MM.1S (cell line): ENCODE measurements around the gene SLC6A7.
"Not testable (repeated sequence)": the region's sequence is repeated elsewhere in the genome, so short reads cannot be mapped to it uniquely, and the experiment has no call there.

Experiments
- DNase-seq: peaks from one replicate; pipeline ENCODE4 v3.0.0-alpha.2; 2015
- H2AFZ ChIP-seq: fragments of 300-600 bp; sonication (generic); 2 replicates; pipeline ENCODE4 v1.6.0; 2016; ENCODE audit warnings: antibody characterized with exemption, low read length
- H3F3A ChIP-seq: fragments of 300-600 bp; sonication (generic); 2 replicates; pipeline ENCODE4 v1.6.1; 2016; ENCODE audit warnings: mild to moderate bottlenecking, antibody characterized with exemption, low read length, moderate library complexity, mixed read lengths; ENCODE audit not compliant: insufficient read depth
- H3K27ac ChIP-seq: fragments of 300-600 bp; sonication (generic); 2 replicates; pipeline ENCODE4 v1.5.1; 2016; ENCODE audit warnings: mild to moderate bottlenecking, low read length
- H3K27me3 ChIP-seq: fragments of 300-600 bp; sonication (generic); replicated peaks from 2 replicates; pipeline ENCODE4 v1.6.0; 2016; ENCODE audit warnings: low read length; ENCODE audit not compliant: insufficient read depth
- H3K36me3 ChIP-seq: fragments of 300-600 bp; sonication (generic); replicated peaks from 2 replicates; pipeline ENCODE4 v1.6.1; 2016; ENCODE audit warnings: mild to moderate bottlenecking, low read length, mixed read lengths; ENCODE audit not compliant: insufficient read depth
- H3K4me1 ChIP-seq: fragments of 300-600 bp; sonication (generic); 2 replicates; pipeline ENCODE4 v1.6.1; 2016; ENCODE audit warnings: low read length, mixed read lengths
- H3K4me2 ChIP-seq: fragments of 300-600 bp; sonication (generic); 2 replicates; pipeline ENCODE4 v1.6.0; 2016; ENCODE audit warnings: low read depth, low read length
- H3K4me3 ChIP-seq: fragments of 300-600 bp; sonication (generic); 2 replicates; pipeline ENCODE4 v1.5.1; 2016; ENCODE audit warnings: low read length, mixed read lengths
- H3K79me2 ChIP-seq: fragments of 300-600 bp; sonication (generic); 2 replicates; pipeline ENCODE4 v1.6.1; 2016; ENCODE audit warnings: mixed run types, low read length, mixed read lengths
- H3K9ac ChIP-seq: fragments of 300-600 bp; sonication (generic); 2 replicates; pipeline ENCODE4 v1.6.1; 2016; ENCODE audit warnings: low read length, mixed read lengths
- H3K9me2 ChIP-seq: fragments of 300-600 bp; sonication (generic); replicated peaks from 2 replicates; pipeline ENCODE4 v1.6.1; 2016; ENCODE audit warnings: mild to moderate bottlenecking, low read length, mixed read lengths; ENCODE audit not compliant: insufficient read depth
- H3K9me3 ChIP-seq: fragments of 300-600 bp; sonication (generic); replicated peaks from 2 replicates; pipeline ENCODE4 v1.6.1; 2016; ENCODE audit warnings: mild to moderate bottlenecking, low read length, mixed read lengths; ENCODE audit not compliant: insufficient read depth
- H4K20me1 ChIP-seq: fragments of 300-600 bp; sonication (generic); 2 replicates; pipeline ENCODE4 v1.6.1; 2016; ENCODE audit warnings: mild to moderate bottlenecking, low read length, moderate library complexity, mixed read lengths; ENCODE audit not compliant: insufficient read depth
- CTCF ChIP-seq: fragments of 300-600 bp; sonication (generic); IDR thresholded peaks from 2 replicates; pipeline ENCODE4 v1.5.1; 2016; ENCODE audit warnings: antibody characterized with exemption, low read length, mixed read lengths
- EZH2 ChIP-seq: fragments of 300-600 bp; sonication (generic); optimal IDR thresholded peaks from 2 replicates; pipeline ENCODE3; 2017; ENCODE audit warnings: low read depth, mild to moderate bottlenecking, antibody characterized with exemption, low read length, mixed read lengths
- EZH2phosphoT487 ChIP-seq: fragments of 300-600 bp; sonication (generic); IDR thresholded peaks from 2 replicates; pipeline ENCODE4 v1.6.1; 2018; ENCODE audit warnings: antibody characterized with exemption, low read length

SLC6A7 gene

GRCh38 chr5:150227036-150227435, 37.2 kb downstream of the SLC6A7 start:
- Histone ChIP-seq H3K9me3 (no peaks in the 10 kb centered on the region), H3K79me2 (no peaks in the 10 kb centered on the region), H3K27me3 (no peaks in the 10 kb centered on the region), H3K9ac (no peak overlapping the region), H3F3A (no peaks in the 10 kb centered on the region), H3K4me2 (no peak overlapping the region), H3K4me3 (no peak overlapping the region), H3K4me1 (no peaks in the 10 kb centered on the region), H3K27ac (no peak overlapping the region), H3K9me2 (no peaks in the 10 kb centered on the region), H2AFZ (no peak overlapping the region), H3K36me3 (no peaks in the 10 kb centered on the region), H4K20me1 (no peaks in the 10 kb centered on the region)
- TF ChIP-seq EZH2phosphoT487 (no peak), CTCF (no peak), EZH2 (no peak)
- DNase-seq: no peak

- Histone ChIP-seq H3F3A (no peaks in the 10 kb centered on the region), H3K4me3 (no peak overlapping the region), H2AFZ (no peak overlapping the region), H3K4me1 (no peaks in the 10 kb centered on the region), H3K36me3 (no peaks in the 10 kb centered on the region), H4K20me1 (no peaks in the 10 kb centered on the region), H3K79me2 (no peaks in the 10 kb centered on the region), H3K9ac (no peak overlapping the region), H3K4me2 (no peak overlapping the region), H3K9me3 (no peaks in the 10 kb centered on the region), H3K9me2 (no peaks in the 10 kb centered on the region), H3K27ac (no peak overlapping the region), H3K27me3 (no peaks in the 10 kb centered on the region)
- TF ChIP-seq EZH2: no peak
- TF ChIP-seq CTCF: no peak
- no peak for TF ChIP-seq EZH2phosphoT487
- no peak for DNase-seq
These were observed 37.9 kb downstream of the SLC6A7 start for GRCh38 chr5:150227606-150228273.

GRCh38 chr5:150229571-150229970, 39.7 kb downstream of the SLC6A7 start:
- H3K36me3 ChIP-seq: no peaks in the 10 kb centered on the region
- no peaks in the 10 kb centered on the region for H3K9me2 ChIP-seq
- H3K27me3 ChIP-seq: no peaks in the 10 kb centered on the region
- H3K27ac ChIP-seq: no peak overlapping the region
- H3K4me1 ChIP-seq: no peaks in the 10 kb centered on the region
- DNase-seq: no peak
- H3K4me3 ChIP-seq: no peak overlapping the region
- no peaks in the 10 kb centered on the region for H4K20me1 ChIP-seq
- no peak overlapping the region for H2AFZ ChIP-seq
- no peaks in the 10 kb centered on the region for H3K79me2 ChIP-seq
- no peaks in the 10 kb centered on the region for H3K9me3 ChIP-seq
- no peaks in the 10 kb centered on the region for H3F3A ChIP-seq
- no peak for TF ChIP-seq EZH2
- no peak for TF ChIP-seq EZH2phosphoT487
- no peak overlapping the region for H3K4me2 ChIP-seq
- no peak overlapping the region for H3K9ac ChIP-seq

- Histone ChIP-seq H3K9me3 (no peaks in the 10 kb centered on the region), H3K4me3 (no peak overlapping the region), H3K27ac (no peak overlapping the region), H3K9ac (no peak overlapping the region), H3K4me1 (no peaks in the 10 kb centered on the region), H3K79me2 (no peaks in the 10 kb centered on the region), H3K36me3 (no peaks in the 10 kb centered on the region), H3K27me3 (no peaks in the 10 kb centered on the region), H4K20me1 (no peaks in the 10 kb centered on the region), H3K9me2 (no peaks in the 10 kb centered on the region), H2AFZ (no peak overlapping the region), H3K4me2 (no peak overlapping the region), H3F3A (no peaks in the 10 kb centered on the region)
- TF ChIP-seq CTCF (no peak), EZH2phosphoT487 (no peak), EZH2 (no peak)
- no peak for DNase-seq
These were observed 41.0 kb downstream of the SLC6A7 start for GRCh38 chr5:150230842-150231241.

GRCh38 chr5:150233706-150234105, 43.8 kb downstream of the SLC6A7 start:
- not testable (repeated sequence) for DNase-seq, H3K36me3 ChIP-seq, H3K4me3 ChIP-seq, H3K27me3 ChIP-seq, H3K79me2 ChIP-seq, H3K4me2 ChIP-seq, H3F3A ChIP-seq, H3K9me3 ChIP-seq, H3K27ac ChIP-seq, H3K9me2 ChIP-seq, H3K4me1 ChIP-seq, H4K20me1 ChIP-seq, H2AFZ ChIP-seq, H3K9ac ChIP-seq
